Gastroesophageal sphincter (tissue), 3 donors: ENCODE results near the gene METTL18.

Source experiments
- POLR2A ChIP-seq, 2 donors: fragments of 450-650 bp; IDR thresholded peaks; one replicate each; pipeline ENCODE4 v1.6.1; 2017; ENCODE audit warnings: antibody characterized with exemption in 2 of 2, mild to moderate bottlenecking in 2 of 2, moderate library complexity in 1 of 2
- TF ChIP-seq, protein P1 (sequence below), 4 experiments: fragments of 200-600 bp in 2 of 4; fragments of 450-650 bp in 2 of 4; sonication (generic) in 1 of 4; IDR thresholded peaks; one replicate each; pipeline ENCODE4 v1.5.1; 2017 to 2019; ENCODE audit warnings: antibody characterized with exemption in 4 of 4, mild to moderate bottlenecking in 2 of 4, moderate library complexity in 2 of 4

DNA sequence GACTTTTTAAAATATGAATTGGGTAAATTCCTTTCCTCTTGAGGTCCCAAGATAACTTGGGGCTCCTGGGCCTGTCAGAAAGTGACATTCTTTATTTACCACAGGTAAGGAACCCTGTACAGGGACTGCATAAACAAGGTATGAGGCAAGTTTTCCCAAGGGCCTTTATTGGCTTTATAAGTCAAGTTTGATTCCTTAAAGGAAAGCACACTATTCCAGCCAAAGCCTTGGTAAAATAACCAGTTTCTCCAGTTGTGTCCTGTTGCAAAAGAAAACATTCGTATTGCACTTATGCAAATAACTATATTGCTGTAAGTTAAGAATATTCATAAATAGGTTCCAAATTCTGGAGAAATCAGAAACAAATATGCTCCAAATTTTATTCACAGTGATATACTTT, 21.9 kb upstream of the METTL18 start:
- TF ChIP-seq POLR2A (IDR thresholded peaks at IDR 0.05): no peak
- TF ChIP-seq, protein P1, sequence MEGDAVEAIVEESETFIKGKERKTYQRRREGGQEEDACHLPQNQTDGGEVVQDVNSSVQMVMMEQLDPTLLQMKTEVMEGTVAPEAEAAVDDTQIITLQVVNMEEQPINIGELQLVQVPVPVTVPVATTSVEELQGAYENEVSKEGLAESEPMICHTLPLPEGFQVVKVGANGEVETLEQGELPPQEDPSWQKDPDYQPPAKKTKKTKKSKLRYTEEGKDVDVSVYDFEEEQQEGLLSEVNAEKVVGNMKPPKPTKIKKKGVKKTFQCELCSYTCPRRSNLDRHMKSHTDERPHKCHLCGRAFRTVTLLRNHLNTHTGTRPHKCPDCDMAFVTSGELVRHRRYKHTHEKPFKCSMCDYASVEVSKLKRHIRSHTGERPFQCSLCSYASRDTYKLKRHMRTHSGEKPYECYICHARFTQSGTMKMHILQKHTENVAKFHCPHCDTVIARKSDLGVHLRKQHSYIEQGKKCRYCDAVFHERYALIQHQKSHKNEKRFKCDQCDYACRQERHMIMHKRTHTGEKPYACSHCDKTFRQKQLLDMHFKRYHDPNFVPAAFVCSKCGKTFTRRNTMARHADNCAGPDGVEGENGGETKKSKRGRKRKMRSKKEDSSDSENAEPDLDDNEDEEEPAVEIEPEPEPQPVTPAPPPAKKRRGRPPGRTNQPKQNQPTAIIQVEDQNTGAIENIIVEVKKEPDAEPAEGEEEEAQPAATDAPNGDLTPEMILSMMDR (IDR thresholded peaks at IDR 0.05): no peak
